Measurements from ENCODE around the gene MIS18BP1.

DNA sequence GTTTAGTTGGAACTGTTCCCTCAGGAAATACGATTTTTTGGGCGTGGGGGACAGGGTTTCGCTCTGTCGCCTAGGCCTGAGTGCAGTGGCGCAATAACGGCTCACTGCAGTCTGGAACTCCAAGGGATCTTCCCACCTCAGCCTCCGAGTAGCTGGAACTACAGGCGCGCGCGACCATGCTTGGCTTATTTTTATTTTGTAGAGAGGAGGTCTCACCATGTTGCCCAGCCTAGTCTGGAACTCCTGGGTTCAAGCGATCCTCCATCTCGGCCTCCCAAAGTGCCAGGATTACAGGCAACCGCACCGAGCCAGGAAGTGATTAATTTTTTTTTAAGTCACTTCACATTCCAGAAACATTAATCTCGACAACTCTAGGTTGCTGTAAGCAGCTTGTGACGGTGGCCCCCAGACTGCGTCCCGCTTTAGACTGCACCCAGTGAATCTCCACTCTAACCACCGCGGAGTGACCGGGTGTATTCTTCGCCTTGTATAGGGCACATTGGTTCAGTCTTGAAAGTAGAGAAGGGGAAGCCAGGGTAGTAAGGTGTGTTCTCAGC, 830 bp upstream of the MIS18BP1 start:
- TF ChIP-seq RXRA (IDR thresholded peaks at IDR 0.05; ENCODE audit: borderline replicate concordance, low read depth) (no peak), SIN3A (IDR thresholded peaks at IDR 0.05; ENCODE audit: borderline replicate concordance, low read depth, low read length) (no peak), YY1 (IDR thresholded peaks at IDR 0.05; ENCODE audit: low read depth) (no peak), NFIC (IDR thresholded peaks at IDR 0.05; ENCODE audit: borderline replicate concordance) (no peak), FOXM1 (IDR thresholded peaks at IDR 0.05; ENCODE audit: low read depth) (no peak), RAD21 (IDR thresholded peaks at IDR 0.05; ENCODE audit: low read length) (no peak), TAF1 (IDR thresholded peaks at IDR 0.05; ENCODE audit: borderline replicate concordance, low read depth, low read length) (no peak), POLR2AphosphoS5 (IDR thresholded peaks at IDR 0.05; ENCODE audit: low read depth, low read length) (no peak)
- TF ChIP-seq, protein P1, sequence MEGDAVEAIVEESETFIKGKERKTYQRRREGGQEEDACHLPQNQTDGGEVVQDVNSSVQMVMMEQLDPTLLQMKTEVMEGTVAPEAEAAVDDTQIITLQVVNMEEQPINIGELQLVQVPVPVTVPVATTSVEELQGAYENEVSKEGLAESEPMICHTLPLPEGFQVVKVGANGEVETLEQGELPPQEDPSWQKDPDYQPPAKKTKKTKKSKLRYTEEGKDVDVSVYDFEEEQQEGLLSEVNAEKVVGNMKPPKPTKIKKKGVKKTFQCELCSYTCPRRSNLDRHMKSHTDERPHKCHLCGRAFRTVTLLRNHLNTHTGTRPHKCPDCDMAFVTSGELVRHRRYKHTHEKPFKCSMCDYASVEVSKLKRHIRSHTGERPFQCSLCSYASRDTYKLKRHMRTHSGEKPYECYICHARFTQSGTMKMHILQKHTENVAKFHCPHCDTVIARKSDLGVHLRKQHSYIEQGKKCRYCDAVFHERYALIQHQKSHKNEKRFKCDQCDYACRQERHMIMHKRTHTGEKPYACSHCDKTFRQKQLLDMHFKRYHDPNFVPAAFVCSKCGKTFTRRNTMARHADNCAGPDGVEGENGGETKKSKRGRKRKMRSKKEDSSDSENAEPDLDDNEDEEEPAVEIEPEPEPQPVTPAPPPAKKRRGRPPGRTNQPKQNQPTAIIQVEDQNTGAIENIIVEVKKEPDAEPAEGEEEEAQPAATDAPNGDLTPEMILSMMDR (IDR thresholded peaks at IDR 0.05) = no peak

Data from SK-N-SH (cell line).